HEK293 (cell line): ENCODE data around the gene TCHHL1.

Experiments
- CTCF ChIP-seq: fragments of 450-650 bp; formaldehyde crosslinking; IDR thresholded peaks from 2 replicates; pipeline ENCODE4 v1.5.1; 2016; ENCODE audit warnings: missing biosample characterization, missing genetic modification characterization
- GLIS1 ChIP-seq: fragments of 450-650 bp; formaldehyde crosslinking; IDR thresholded peaks from 2 replicates; pipeline ENCODE4 v1.5.1; 2016; ENCODE audit warnings: missing biosample characterization, missing genetic modification characterization
- IKZF3 ChIP-seq: fragments of 450-650 bp; IDR thresholded peaks from 2 replicates; pipeline ENCODE4 v1.5.0; 2018; ENCODE audit warnings: missing biosample characterization, mild to moderate bottlenecking, missing genetic modification characterization, moderate library complexity
- PRDM4 ChIP-seq: fragments of 450-650 bp; formaldehyde crosslinking; IDR thresholded peaks from 2 replicates; pipeline ENCODE4 v1.5.1; 2017; ENCODE audit warnings: missing biosample characterization, missing genetic modification characterization
- SETDB1 ChIP-seq: IDR thresholded peaks from one replicate; pipeline ENCODE4 v1.6.1; 2017; ENCODE audit warnings: mild to moderate bottlenecking, low read length, moderate library complexity, mixed read lengths; ENCODE audit not compliant: insufficient read length
- TRIM28 ChIP-seq: IDR thresholded peaks from 2 replicates; pipeline ENCODE4 v1.6.1; 2011; ENCODE audit warnings: low read length, control low read depth, borderline replicate concordance
- ZBTB11 ChIP-seq: fragments of 450-650 bp; formaldehyde crosslinking; conservative IDR thresholded peaks from 2 replicates; pipeline ENCODE4 v1.5.1; 2016; ENCODE audit warnings: low read depth, missing biosample characterization, missing genetic modification characterization
- ZBTB21 ChIP-seq: fragments of 450-650 bp; formaldehyde crosslinking; IDR thresholded peaks from 2 replicates; pipeline ENCODE4 v1.5.1; 2017; ENCODE audit warnings: missing biosample characterization, missing genetic modification characterization
- ZBTB26 ChIP-seq: fragments of 450-650 bp; formaldehyde crosslinking; optimal IDR thresholded peaks from 2 replicates; pipeline ENCODE3; 2016; ENCODE audit warnings: missing biosample characterization, mild to moderate bottlenecking, missing genetic modification characterization
- ZNF2 ChIP-seq: fragments of 450-650 bp; formaldehyde crosslinking; IDR thresholded peaks from 2 replicates; pipeline ENCODE4 v1.5.1; 2016; ENCODE audit warnings: missing biosample characterization, missing genetic modification characterization
- ZNF248 ChIP-seq: fragments of 450-650 bp; formaldehyde crosslinking; IDR thresholded peaks from 2 replicates; pipeline ENCODE4 v1.5.1; 2017; ENCODE audit warnings: missing biosample characterization, missing genetic modification characterization
- ZNF302 ChIP-seq: fragments of 450-650 bp; formaldehyde crosslinking; IDR thresholded peaks from 2 replicates; pipeline ENCODE4 v1.5.1; 2016; ENCODE audit warnings: missing biosample characterization, missing genetic modification characterization, low read depth
- ZNF311 ChIP-seq: fragments of 450-650 bp; formaldehyde crosslinking; IDR thresholded peaks from 2 replicates; pipeline ENCODE4 v1.5.1; 2017; ENCODE audit warnings: missing biosample characterization, missing genetic modification characterization, borderline replicate concordance
- ZNF510 ChIP-seq: fragments of 450-650 bp; formaldehyde crosslinking; IDR thresholded peaks from 2 replicates; pipeline ENCODE4 v1.5.1; 2018; ENCODE audit warnings: mild to moderate bottlenecking, missing genetic modification characterization, missing biosample characterization; ENCODE audit not compliant: insufficient replicate concordance
- ZNF610 ChIP-seq: fragments of 450-650 bp; formaldehyde crosslinking; IDR thresholded peaks from 2 replicates; pipeline ENCODE4 v1.5.1; 2016; ENCODE audit warnings: missing biosample characterization, missing genetic modification characterization, borderline replicate concordance
- ZNF660 ChIP-seq: fragments of 450-650 bp; IDR thresholded peaks from 2 replicates; pipeline ENCODE4 v1.5.1; 2018; ENCODE audit warnings: missing biosample characterization, mild to moderate bottlenecking, missing genetic modification characterization
- ZNF747 ChIP-seq: fragments of 450-650 bp; formaldehyde crosslinking; IDR thresholded peaks from 2 replicates; pipeline ENCODE4 v1.5.1; 2016; ENCODE audit warnings: missing biosample characterization, missing genetic modification characterization

TCHHL1 gene

GRCh38 chr1:152107984-152108881 is 19.4 kb upstream of the TCHHL1 start (continued):
- peak; percentile 12; the same call in 1 of the 2 replicates for TF ChIP-seq CTCF (tag by site-specific recombination)
- peak; percentile 52 for TF ChIP-seq ZBTB26
- TF ChIP-seq ZNF2: 0 out of 2 replicates have a peak, but pooled peaks have one; percentile 47
- TF ChIP-seq ZNF610 (tag by site-specific recombination): no peak
- TF ChIP-seq IKZF3 (tag by site-specific recombination): peak; percentile 63; the same call in 1 of the 2 replicates
- TF ChIP-seq ZBTB11 (tag by site-specific recombination): peak; percentile 44; the same call in 1 of the 2 replicates
- no peak for TF ChIP-seq ZNF510
- TF ChIP-seq PRDM4 (tag by site-specific recombination): no peak
- TF ChIP-seq GLIS1 (tag by site-specific recombination): 0 out of 2 replicates have a peak, but pooled peaks have one; percentile 0
- no peak for TF ChIP-seq ZNF747 (tag by site-specific recombination)
- TF ChIP-seq SETDB1: peak; percentile 88
- TF ChIP-seq ZNF248: no peak
- no peak for TF ChIP-seq ZNF302 (tag by site-specific recombination)
- TF ChIP-seq ZNF311 (tag by site-specific recombination): no peak
- peak; percentile 64 for TF ChIP-seq ZNF660
- peak; percentile 91 for TF ChIP-seq TRIM28
- TF ChIP-seq ZBTB21 (tag by site-specific recombination): peak; percentile 51
